ENCODE results near the gene KIR3DL1. TPM values are rescaled to one million over a fixed set of nuclear protein-coding genes. Genes with fewer than 3 reads are reported as not detected.

The KIR3DL1 gene
- total RNA-seq, 1 experiment from 2014 or later = not detected

- Mint-ChIP-seq H3K4me3 (ENCODE audit: unreplicated experiment) (no peak overlapping the region), H3K27ac (ENCODE audit: low read depth, unreplicated experiment) (no peak overlapping the region), H3K9me3 (ENCODE audit: unreplicated experiment) (peaks cover 36% of the 10 kb centered on the region), H3K27me3 (ENCODE audit: insufficient read depth, unreplicated experiment) (no peaks in the 10 kb centered on the region), H3K36me3 (ENCODE audit: insufficient read depth, unreplicated experiment) (no peaks in the 10 kb centered on the region), H3K4me1 (ENCODE audit: insufficient read depth, unreplicated experiment) (no peaks in the 10 kb centered on the region)
- no peak for TF ChIP-seq CTCF (IDR thresholded peaks at IDR 0.05; ENCODE audit: unreplicated experiment)
- CTCF ChIA-PET = no interaction called here
- DNase-seq (ENCODE audit: unreplicated experiment) = no peak
- intact Hi-C loops (cut with micrococcal nuclease) = no loop called here
- BruUV-seq (replicated peaks) = no TSS peak
- POLR2A ChIA-PET = interaction anchor here (1.1 to 1.2 kb wide), 2 partner anchors 8 to 18 kb away, joined by 3 read pairs; no protein-coding TSS in a partner anchor
Observed at GRCh38 chr19:54871696-54872095, 55.4 kb downstream of the KIR3DL1 start.

DNA sequence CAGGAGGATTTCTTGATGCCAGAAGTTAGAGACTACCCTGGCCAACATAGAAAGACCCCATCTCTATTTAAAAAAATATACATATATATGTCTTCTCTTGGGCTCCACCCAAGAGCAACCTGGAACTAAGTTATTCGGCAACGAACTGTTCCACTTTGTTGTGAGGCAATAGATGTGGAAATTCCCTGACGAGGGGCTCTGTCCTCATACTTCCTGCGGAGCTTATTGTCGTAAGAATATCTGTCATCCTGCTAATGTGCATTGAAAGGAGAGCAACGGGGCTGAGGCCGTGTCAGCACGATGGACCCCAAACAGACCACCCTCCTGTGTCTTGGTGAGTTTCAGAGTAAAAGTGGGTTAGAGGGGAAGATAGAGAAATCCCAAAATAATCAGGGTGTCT lies 57.7 kb downstream of the KIR3DL1 start, which contains the start of gene FCAR:
Gene FCAR (plus strand): TSS at position 246 of the 400 bp plus-strand sequence. CDS start 55 bp downstream, at position 301.
- CTCF ChIA-PET = interaction anchor here (0.6 to 1.3 kb wide), 2 partner anchors 76 to 200 kb away, joined by 3 to 4 read pairs; no protein-coding TSS in a partner anchor
- no peaks in the 10 kb centered on the region for H3K4me1 Mint-ChIP-seq (ENCODE audit: insufficient read depth, unreplicated experiment)
- DNase-seq (ENCODE audit: unreplicated experiment) = no peak
- no peaks in the 10 kb centered on the region for H3K27me3 Mint-ChIP-seq (ENCODE audit: insufficient read depth, unreplicated experiment)
- no peaks in the 10 kb centered on the region for H3K36me3 Mint-ChIP-seq (ENCODE audit: insufficient read depth, unreplicated experiment)
- intact Hi-C loops (cut with micrococcal nuclease) = no loop called here
- POLR2A ChIA-PET = interaction anchor here (1.8 kb wide), 1 partner anchor 14 kb away, joined by 5 read pairs; no protein-coding TSS in a partner anchor
- H3K9me3 Mint-ChIP-seq (ENCODE audit: unreplicated experiment) = peaks cover 25% of the 10 kb centered on the region
- TF ChIP-seq CTCF (IDR thresholded peaks at IDR 0.05; ENCODE audit: unreplicated experiment) = no peak
- no peak within 1 kb of the TSS for H3K4me3 Mint-ChIP-seq (ENCODE audit: unreplicated experiment)
- no TSS peak for BruUV-seq (replicated peaks)
- H3K27ac Mint-ChIP-seq (ENCODE audit: low read depth, unreplicated experiment) = no peak within 1 kb of the TSS

- no peaks in the 10 kb centered on the region for H3K27me3 Mint-ChIP-seq (ENCODE audit: insufficient read depth, unreplicated experiment)
- H3K4me3 Mint-ChIP-seq (ENCODE audit: unreplicated experiment) = no peak overlapping the region
- ChIA-PET POLR2A (interaction anchor here (0.6 to 0.7 kb wide), 2 partner anchors 16 to 156 kb away, joined by 3 read pairs; no protein-coding TSS in a partner anchor), CTCF (interaction anchor here (1.8 kb wide), 1 partner anchor 11 kb away, joined by 5 read pairs; no protein-coding TSS in a partner anchor)
- H3K27ac Mint-ChIP-seq (ENCODE audit: low read depth, unreplicated experiment) = no peak overlapping the region
- intact Hi-C loops (cut with micrococcal nuclease) = no loop called here
- TF ChIP-seq CTCF (IDR thresholded peaks at IDR 0.05; ENCODE audit: unreplicated experiment) = no peak
- H3K9me3 Mint-ChIP-seq (ENCODE audit: unreplicated experiment) = peaks cover 33% of the 10 kb centered on the region
- no TSS peak for BruUV-seq (replicated peaks)
- H3K36me3 Mint-ChIP-seq (ENCODE audit: insufficient read depth, unreplicated experiment) = no peaks in the 10 kb centered on the region
- H3K4me1 Mint-ChIP-seq (ENCODE audit: insufficient read depth, unreplicated experiment) = no peaks in the 10 kb centered on the region
- no peak for DNase-seq (ENCODE audit: unreplicated experiment)
Observed at GRCh38 chr19:54875506-54875905, 59.2 kb downstream of the KIR3DL1 start.

GRCh38 chr19:54877471-54877870 lies 61.2 kb downstream of the KIR3DL1 start:
- no peak for TF ChIP-seq CTCF (IDR thresholded peaks at IDR 0.05; ENCODE audit: unreplicated experiment)
- H3K4me1 Mint-ChIP-seq (ENCODE audit: insufficient read depth, unreplicated experiment) = no peaks in the 10 kb centered on the region
- H3K4me3 Mint-ChIP-seq (ENCODE audit: unreplicated experiment) = no peak overlapping the region
- peaks cover 33% of the 10 kb centered on the region for H3K9me3 Mint-ChIP-seq (ENCODE audit: unreplicated experiment)
- H3K27ac Mint-ChIP-seq (ENCODE audit: low read depth, unreplicated experiment) = no peak overlapping the region
- intact Hi-C loops (cut with micrococcal nuclease) = no loop called here
- BruUV-seq (replicated peaks) = no TSS peak
- no peak for DNase-seq (ENCODE audit: unreplicated experiment)
- no peaks in the 10 kb centered on the region for H3K27me3 Mint-ChIP-seq (ENCODE audit: insufficient read depth, unreplicated experiment)
- CTCF ChIA-PET = interaction anchor here (1.0 to 1.8 kb wide), 2 partner anchors 9 to 40 kb away, joined by 4 to 5 read pairs; no protein-coding TSS in a partner anchor
- POLR2A ChIA-PET = interaction anchor here (0.6 kb wide), 1 partner anchor 429 kb away, joined by 3 read pairs; the partner anchor contains the start of gene LENG8
- H3K36me3 Mint-ChIP-seq (ENCODE audit: insufficient read depth, unreplicated experiment) = no peaks in the 10 kb centered on the region

Other genes with a start within 250 kb of the KIR3DL1 start
- not detected in 2 replicates for gene LILRA2, start 242.7 kb upstream of the KIR3DL1 start, total RNA-seq (2022)
- not detected in 2 replicates for gene LILRA1, start 222.8 kb upstream of the KIR3DL1 start, total RNA-seq (2022)
- gene LILRB1, start 186.0 kb upstream of the KIR3DL1 start, total RNA-seq (2022) = not detected in 2 replicates
- not detected in 2 replicates for gene LILRB4, start 153.5 kb upstream of the KIR3DL1 start, total RNA-seq (2022)
- not detected in 2 replicates for gene KIR3DL3, start 92.0 kb upstream of the KIR3DL1 start, total RNA-seq (2022)
- not detected in 2 replicates for gene KIR2DL3, start 78.0 kb upstream of the KIR3DL1 start, total RNA-seq (2022)
- gene KIR2DL1, start 46.7 kb upstream of the KIR3DL1 start, total RNA-seq (2022) = not detected in 2 replicates
- gene KIR2DL4, start 12.9 kb upstream of the KIR3DL1 start, total RNA-seq (2022) = not detected in 2 replicates
- gene KIR2DS4, start 16.2 kb downstream of the KIR3DL1 start, total RNA-seq (2022) = not detected in 2 replicates
- gene KIR3DL2, start 34.0 kb downstream of the KIR3DL1 start, total RNA-seq (2022) = not detected in 2 replicates
- gene FCAR, start 57.8 kb downstream of the KIR3DL1 start, total RNA-seq (2022) = not detected in 2 replicates
- gene NCR1, start 89.7 kb downstream of the KIR3DL1 start, total RNA-seq (2022) = not detected in 2 replicates
- not detected in 2 replicates for gene NLRP7, start 131.1 kb downstream of the KIR3DL1 start, total RNA-seq (2022)
- not detected in 2 replicates for gene NLRP2, start 149.9 kb downstream of the KIR3DL1 start, total RNA-seq (2022)
- gene GP6, start 221.8 kb downstream of the KIR3DL1 start, total RNA-seq (2022) = 0.27 TPM in 1 of 2 replicates, not detected in the other
- gene RDH13, start 246.7 kb downstream of the KIR3DL1 start, total RNA-seq (2022) = 20.2 and 25.8 TPM in 2 replicates